ENCODE data around the gene NSUN6. TPM values are rescaled to one million over a fixed set of nuclear protein-coding genes. Genes with fewer than 3 reads are reported as not detected.

Gene NSUN6
- total RNA-seq, 1 experiment from 2014 or later, result 15.1 TPM

- TF ChIP-seq ZNF138 (CRISPR knock-in tag; conservative IDR thresholded peaks at IDR 0.05), result no peak
- no peak for TF ChIP-seq CDX4 (CRISPR knock-in tag; IDR thresholded peaks at IDR 0.05; ENCODE audit: borderline replicate concordance)
- TF ChIP-seq FOXP1 (CRISPR knock-in tag; IDR thresholded peaks at IDR 0.05; ENCODE audit: borderline replicate concordance), result no peak
- no peak for TF ChIP-seq STAT6 (CRISPR knock-in tag; conservative IDR thresholded peaks at IDR 0.05; ENCODE audit: low read depth)
- TF ChIP-seq ELF4 (CRISPR knock-in tag; IDR thresholded peaks at IDR 0.05; ENCODE audit: low read depth), result no peak
- no peak for TF ChIP-seq HMGXB4 (CRISPR knock-in tag; IDR thresholded peaks at IDR 0.05)
These were observed 48.8 kb upstream of the NSUN6 start (continued) for GRCh38 chr10:18699849-18700840.

GRCh38 chr10:18690541-18690940 is 39.2 kb upstream of the NSUN6 start:
- no peaks in the 10 kb centered on the region for H3K4me1 Mint-ChIP-seq
- POLR2A ChIA-PET, result no interaction called here
- CTCF ChIA-PET, result no interaction called here
- peaks cover under 1% of the 10 kb centered on the region; the same call in 1 of the 2 replicates for H3K9me3 Mint-ChIP-seq
- no peak overlapping the region for H3K4me3 Mint-ChIP-seq
- H3K27me3 Mint-ChIP-seq (ENCODE audit: low read depth), result no peaks in the 10 kb centered on the region
- no peaks in the 10 kb centered on the region for H3K36me3 Mint-ChIP-seq
- H3K27ac Mint-ChIP-seq, result no peak overlapping the region
- TF ChIP-seq TCF7 (CRISPR knock-in tag; IDR thresholded peaks at IDR 0.05; ENCODE audit: low read depth) (no peak), USF1 (CRISPR knock-in tag; IDR thresholded peaks at IDR 0.05) (no peak), NR2C2 (CRISPR knock-in tag; IDR thresholded peaks at IDR 0.05) (no peak), CDX4 (CRISPR knock-in tag; IDR thresholded peaks at IDR 0.05; ENCODE audit: borderline replicate concordance) (no peak), NR1H2 (CRISPR knock-in tag; IDR thresholded peaks at IDR 0.05) (no peak)
- no peak for DNase-seq (ENCODE audit: low spot score)
- ATAC-seq, result no peak

- CTCF ChIA-PET, result interaction anchor here (0.8 to 1.7 kb wide), 4 partner anchors 15 to 723 kb away, joined by 3 to 4 read pairs (median 4); no protein-coding TSS in a partner anchor
- DNase-seq (ENCODE audit: low spot score) (no peak), ATAC-seq (peak; percentile 24; the same call in 1 of the 2 replicates)
- Mint-ChIP-seq H3K36me3 (no peaks in the 10 kb centered on the region), H3K4me3 (no peak overlapping the region), H3K27me3 (ENCODE audit: low read depth) (no peaks in the 10 kb centered on the region), H3K27ac (no peak overlapping the region), H3K4me1 (no peaks in the 10 kb centered on the region), H3K9me3 (no peaks in the 10 kb centered on the region)
- POLR2A ChIA-PET, result no interaction called here
- TF ChIP-seq MXD4 (CRISPR knock-in tag; IDR thresholded peaks at IDR 0.05; ENCODE audit: borderline replicate concordance) (no peak), CBFB (CRISPR knock-in tag; IDR thresholded peaks at IDR 0.05; ENCODE audit: low read depth) (no peak), CREM (CRISPR knock-in tag; IDR thresholded peaks at IDR 0.05) (no peak)
These were observed 38.1 kb upstream of the NSUN6 start for GRCh38 chr10:18689498-18689897.

Data from WTC11 (cell line).